ENCODE measurements around the gene AADAT. TPM values are rescaled to one million over a fixed set of nuclear protein-coding genes. Genes with fewer than 3 reads are reported as not detected.

Gene AADAT
- total RNA-seq, 1 experiment from 2014 or later = 8.4 TPM

GRCh38 chr4:170058826-170059225 is 30.9 kb downstream of the AADAT start:
- H3K4me1 Mint-ChIP-seq (ENCODE audit: low read depth, unreplicated experiment) = no peaks in the 10 kb centered on the region
- Histone ChIP-seq H3K4me3 (ENCODE audit: low read depth, low read length) (no peak overlapping the region), H3K27me3 (replicated peaks; ENCODE audit: control insufficient read depth, insufficient read depth, low read length) (no peaks in the 10 kb centered on the region), H3K9me3 (no peaks in the 10 kb centered on the region), H3K4me1 (no peaks in the 10 kb centered on the region), H3K36me3 (ENCODE audit: control insufficient read depth, insufficient read depth, low read length) (no peaks in the 10 kb centered on the region)
- DNase-seq = no peak
- intact Hi-C loops (cut with micrococcal nuclease; ENCODE audit: unreplicated experiment) = no loop called here
- CTCF ChIA-PET = no interaction called here
- BruUV-seq (replicated peaks) = no TSS peak
- H3K27me3 Mint-ChIP-seq (ENCODE audit: insufficient read depth, unreplicated experiment) = no peaks in the 10 kb centered on the region
- no peaks in the 10 kb centered on the region for H3K9me3 Mint-ChIP-seq (ENCODE audit: unreplicated experiment)
- no peak overlapping the region for H3K4me3 Mint-ChIP-seq (ENCODE audit: unreplicated experiment)
- TF ChIP-seq CTCF (IDR thresholded peaks at IDR 0.05; ENCODE audit: insufficient read depth in 1 of 2, low read depth in 1 of 2, low read length in 1 of 2, severe bottlenecking in 1 of 2, unreplicated experiment in 1 of 2) = no peak
- no peaks in the 10 kb centered on the region for H3K36me3 Mint-ChIP-seq (ENCODE audit: insufficient read depth, unreplicated experiment)
- no peak overlapping the region for H3K27ac Mint-ChIP-seq (ENCODE audit: unreplicated experiment)
- POLR2A ChIA-PET = no interaction called here

DNA sequence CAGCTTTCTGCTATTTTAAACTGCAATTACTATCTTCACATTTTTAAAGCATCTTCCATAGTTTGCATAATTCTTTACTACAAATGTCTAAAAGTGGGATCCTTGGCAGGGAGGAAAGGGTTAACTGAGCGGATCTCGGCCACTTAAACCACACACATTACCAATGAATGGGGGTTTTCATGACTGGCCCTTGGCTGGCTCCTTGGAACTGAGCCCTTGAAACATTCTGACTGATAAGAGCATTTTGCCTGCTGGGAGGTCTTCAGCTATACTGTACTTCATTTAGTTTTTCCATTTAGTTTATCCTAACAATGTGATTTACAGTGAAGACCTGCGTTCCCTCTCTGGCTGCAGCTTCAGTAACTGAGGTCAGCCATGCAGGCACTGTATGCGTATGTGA is 31.9 kb downstream of the AADAT start:
- H3K27ac Mint-ChIP-seq (ENCODE audit: unreplicated experiment) = no peak overlapping the region
- BruUV-seq (replicated peaks) = no TSS peak
- H3K9me3 ChIP-seq = no peaks in the 10 kb centered on the region
- no peaks in the 10 kb centered on the region for H3K9me3 Mint-ChIP-seq (ENCODE audit: unreplicated experiment)
- no peaks in the 10 kb centered on the region for H3K36me3 ChIP-seq (ENCODE audit: control insufficient read depth, insufficient read depth, low read length)
- no peak overlapping the region for H3K4me3 ChIP-seq (ENCODE audit: low read depth, low read length)
- TF ChIP-seq CTCF (IDR thresholded peaks at IDR 0.05; ENCODE audit: insufficient read depth in 1 of 2, low read depth in 1 of 2, low read length in 1 of 2, severe bottlenecking in 1 of 2, unreplicated experiment in 1 of 2) = no peak
- intact Hi-C loops (cut with micrococcal nuclease; ENCODE audit: unreplicated experiment) = no loop called here
- POLR2A ChIA-PET = no interaction called here
- CTCF ChIA-PET = no interaction called here
- H3K4me3 Mint-ChIP-seq (ENCODE audit: unreplicated experiment) = no peak overlapping the region
- no peaks in the 10 kb centered on the region for H3K36me3 Mint-ChIP-seq (ENCODE audit: insufficient read depth, unreplicated experiment)
- no peaks in the 10 kb centered on the region for H3K4me1 ChIP-seq
- no peaks in the 10 kb centered on the region for H3K27me3 ChIP-seq (replicated peaks; ENCODE audit: control insufficient read depth, insufficient read depth, low read length)
- no peaks in the 10 kb centered on the region for H3K27me3 Mint-ChIP-seq (ENCODE audit: insufficient read depth, unreplicated experiment)
- H3K4me1 Mint-ChIP-seq (ENCODE audit: low read depth, unreplicated experiment) = no peaks in the 10 kb centered on the region
- no peak for DNase-seq

DNA sequence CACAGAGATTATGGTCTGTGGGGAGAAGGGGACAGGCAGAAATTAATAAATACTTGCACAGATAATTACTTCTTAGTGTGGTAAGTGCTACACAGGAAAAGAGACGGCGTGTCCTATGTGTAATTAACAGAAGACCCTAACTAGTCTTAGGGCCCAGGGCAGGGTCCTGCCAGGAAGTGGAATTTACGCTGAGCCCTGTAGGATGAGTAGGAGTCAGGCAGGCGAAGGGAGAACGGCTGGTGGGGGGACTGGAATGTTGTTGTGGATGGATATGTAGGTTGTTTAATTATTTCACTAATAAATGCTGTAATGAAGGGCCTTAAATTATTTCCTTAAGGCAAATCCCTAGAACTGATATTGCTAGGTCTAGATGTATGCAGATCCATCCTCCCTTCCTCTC is 36.8 kb downstream of the AADAT start:
- intact Hi-C loops (cut with micrococcal nuclease; ENCODE audit: unreplicated experiment) = no loop called here
- Histone ChIP-seq H3K27me3 (replicated peaks; ENCODE audit: control insufficient read depth, insufficient read depth, low read length) (no peaks in the 10 kb centered on the region), H3K4me1 (no peaks in the 10 kb centered on the region), H3K36me3 (ENCODE audit: control insufficient read depth, insufficient read depth, low read length) (no peaks in the 10 kb centered on the region), H3K9me3 (no peaks in the 10 kb centered on the region), H3K4me3 (ENCODE audit: low read depth, low read length) (no peak overlapping the region)
- H3K4me3 Mint-ChIP-seq (ENCODE audit: unreplicated experiment) = no peak overlapping the region
- ChIA-PET POLR2A (no interaction called here), CTCF (no interaction called here)
- no peak for TF ChIP-seq CTCF (IDR thresholded peaks at IDR 0.05; ENCODE audit: insufficient read depth in 1 of 2, low read depth in 1 of 2, low read length in 1 of 2, severe bottlenecking in 1 of 2, unreplicated experiment in 1 of 2)
- H3K27ac Mint-ChIP-seq (ENCODE audit: unreplicated experiment) = no peak overlapping the region
- H3K27me3 Mint-ChIP-seq (ENCODE audit: insufficient read depth, unreplicated experiment) = no peaks in the 10 kb centered on the region
- no peak for DNase-seq
- H3K4me1 Mint-ChIP-seq (ENCODE audit: low read depth, unreplicated experiment) = no peaks in the 10 kb centered on the region
- no peaks in the 10 kb centered on the region for H3K9me3 Mint-ChIP-seq (ENCODE audit: unreplicated experiment)
- BruUV-seq (replicated peaks) = no TSS peak
- no peaks in the 10 kb centered on the region for H3K36me3 Mint-ChIP-seq (ENCODE audit: insufficient read depth, unreplicated experiment)
